A172 (cell line): Measurements from ENCODE around the gene PRKAA1. TPM values are rescaled to one million over a fixed set of nuclear protein-coding genes. Genes with fewer than 3 reads are reported as not detected.
A peak's percentile ranks its signal among the peaks of the same experiment; 100 is the strongest.

Experiments used
- DNase-seq: peaks from one replicate; pipeline ENCODE4 v3.0.0-alpha.2; 2015; ENCODE audit warnings: low spot score
- total RNA-seq: library from RNA; depleted of rRNA; stranded (reverse); fragments of >200 nt; shearing (Covaris generic); gene quantifications from 2 replicates; pipeline ENCODE4 v1.2.3, GENCODE V29; 2014; rRNA removed

The PRKAA1 gene
- total RNA-seq, result 81.2 and 83.5 TPM in 2 replicates

DNA sequence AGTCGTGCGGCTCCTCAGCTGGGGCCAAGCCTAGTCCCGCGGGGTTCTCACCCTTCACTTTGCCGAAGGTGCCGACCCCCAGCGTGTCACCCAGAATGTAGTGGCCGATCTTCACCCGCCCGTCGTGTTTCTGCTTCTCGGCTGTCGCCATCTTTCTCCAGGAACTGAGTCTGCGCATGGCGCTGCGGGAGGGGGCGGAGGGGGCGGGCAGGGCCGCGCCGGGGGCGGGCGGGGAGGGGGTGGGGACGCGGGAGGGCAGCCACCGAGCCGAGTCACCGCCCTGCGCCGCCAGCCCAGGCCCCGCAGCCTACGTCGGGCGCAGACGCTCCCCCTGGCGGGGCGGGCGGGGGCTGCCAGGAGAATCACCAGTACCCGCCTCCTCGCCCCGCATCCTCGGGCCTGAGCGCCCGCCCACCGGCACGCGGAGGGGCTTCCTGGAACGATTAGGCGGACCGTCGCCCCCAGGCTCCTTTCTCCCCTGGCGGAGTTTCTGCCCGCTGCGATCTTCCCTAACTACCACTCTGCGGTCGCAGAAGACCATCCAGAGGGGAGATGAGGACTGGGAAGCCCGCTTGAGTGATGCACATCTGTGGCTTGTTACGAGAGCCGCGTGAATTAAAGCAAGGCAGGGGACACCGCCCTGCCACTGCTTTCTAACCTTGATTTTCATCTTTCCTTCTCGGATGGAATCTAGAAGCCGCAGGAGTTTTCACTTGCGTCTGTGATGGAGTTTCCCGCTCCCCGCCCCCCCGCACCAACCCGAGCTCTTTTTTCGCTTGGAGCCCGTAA, at the start of gene PRKAA1:
TSS of gene PRKAA1 (minus strand) at position 363 of the 789 bp plus-strand sequence. CDS start at position 178, 185 bp downstream.
- DNase-seq, result peak; percentile 84

DNA sequence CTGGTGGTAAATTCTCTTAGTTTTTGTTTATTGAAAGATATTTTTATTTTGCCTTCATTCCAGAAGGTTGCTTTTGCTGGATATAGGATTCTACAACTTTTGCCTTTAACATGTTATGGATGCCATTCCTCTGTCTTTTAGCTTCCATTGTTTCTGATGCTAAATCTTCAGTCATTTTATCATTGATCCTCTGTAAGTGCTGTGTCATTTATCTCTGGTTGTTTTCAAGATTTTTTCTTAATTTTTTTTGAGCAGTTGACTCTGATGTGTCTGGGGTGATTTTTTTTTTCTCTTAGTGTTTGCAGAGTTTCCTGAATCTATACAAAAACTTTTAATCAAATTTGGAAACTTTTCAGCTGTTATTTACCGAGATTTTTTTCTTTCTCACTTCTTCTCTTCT, 49.4 kb upstream of the PRKAA1 start:
- no peak for DNase-seq

DNA sequence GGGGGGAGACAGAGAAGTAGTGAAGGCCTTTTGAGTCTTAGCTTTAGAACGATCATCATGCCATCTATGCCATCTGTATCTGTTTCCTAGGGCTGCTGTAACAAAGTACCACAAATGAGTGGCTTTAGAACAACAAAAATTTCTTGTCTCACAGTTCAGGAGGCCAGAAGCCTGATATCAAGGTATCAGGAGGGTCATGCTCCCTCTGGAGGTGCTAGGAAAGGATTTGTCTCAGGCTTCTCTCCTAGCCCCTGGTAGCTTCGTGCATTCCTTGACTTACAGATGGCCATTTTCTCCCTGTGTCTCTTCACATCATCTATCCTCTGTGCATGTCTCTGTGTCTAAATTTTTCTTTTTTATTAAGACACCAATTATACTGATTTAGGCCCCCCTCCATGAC, 48.2 kb upstream of the PRKAA1 start:
- DNase-seq, result no peak

DNA sequence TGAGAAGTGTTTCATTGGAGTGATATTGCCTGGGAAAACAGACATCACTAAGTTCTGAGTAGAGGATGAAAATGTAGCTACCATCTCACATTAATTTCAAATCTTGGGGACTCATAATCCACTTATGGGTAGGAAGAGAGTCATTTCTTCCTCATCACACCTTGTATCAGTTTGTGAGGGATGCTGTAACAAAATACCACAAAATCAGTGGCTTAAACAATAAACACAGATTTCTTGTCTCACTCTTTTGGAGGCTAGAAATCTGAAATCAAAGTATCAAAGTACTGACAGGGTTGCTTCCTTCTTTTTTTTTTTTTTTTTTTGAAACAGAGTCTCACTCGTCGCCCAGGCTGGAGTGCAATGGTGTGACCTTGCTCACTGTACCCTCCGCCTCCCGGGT, 46.4 kb upstream of the PRKAA1 start:
- no peak for DNase-seq

DNA sequence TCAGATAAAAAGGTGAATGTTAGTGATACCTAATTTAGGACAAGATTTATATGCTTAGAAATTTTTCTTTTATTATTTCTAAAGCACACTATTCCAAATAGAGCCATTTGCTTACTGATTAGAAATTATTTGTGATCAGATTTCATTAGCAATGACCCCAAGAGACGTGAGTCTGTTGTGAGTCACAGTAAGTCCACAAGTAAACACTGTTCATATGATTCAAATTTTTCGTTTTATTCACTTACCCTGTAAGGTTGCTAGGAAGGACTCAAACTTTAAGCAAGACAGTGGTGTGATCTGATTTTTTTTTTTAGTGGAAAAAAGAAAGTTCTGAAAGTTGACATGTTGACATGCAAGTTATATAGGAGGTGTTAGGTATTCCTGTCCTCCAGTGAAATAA, 44.2 kb upstream of the PRKAA1 start:
- no peak for DNase-seq

DNA sequence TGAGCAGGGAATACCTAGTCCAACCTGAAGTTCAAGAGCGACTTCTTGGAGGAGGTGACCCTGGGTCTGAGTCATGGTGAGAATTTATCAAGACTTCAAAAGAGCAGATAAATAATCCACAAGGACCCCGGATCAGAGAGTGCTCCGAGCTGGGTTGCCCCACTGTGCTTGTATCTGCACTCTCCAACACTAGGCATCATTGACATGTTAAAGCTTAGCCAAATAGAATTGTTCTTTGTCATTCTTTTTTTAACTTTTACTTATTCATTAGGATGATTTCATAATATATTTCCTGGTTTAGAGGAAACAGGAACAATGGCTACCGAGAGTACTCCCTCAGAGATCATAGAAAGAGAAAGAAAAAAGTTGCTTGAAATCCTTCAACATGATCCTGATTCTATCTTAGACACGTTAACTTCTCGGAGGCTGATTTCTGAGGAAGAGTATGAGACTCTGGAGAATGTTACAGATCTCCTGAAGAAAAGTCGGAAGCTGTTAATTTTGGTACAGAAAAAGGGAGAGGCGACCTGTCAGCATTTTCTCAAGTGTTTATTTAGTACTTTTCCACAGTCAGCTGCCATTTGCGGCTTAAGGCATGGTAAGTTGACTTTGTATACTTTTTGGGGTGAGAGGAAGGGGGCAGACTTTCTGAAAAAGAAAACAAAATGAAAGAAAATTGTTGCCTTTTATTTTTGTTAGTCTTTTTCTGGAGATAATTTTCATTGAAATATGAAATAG, 43.1 kb upstream of the PRKAA1 start, which contains the start of gene CARD6:
TSS of gene CARD6 (plus strand) at position 300 of the 738 bp plus-strand sequence. CDS start at position 316, 16 bp downstream.
- DNase-seq, result peak; percentile 34

DNA sequence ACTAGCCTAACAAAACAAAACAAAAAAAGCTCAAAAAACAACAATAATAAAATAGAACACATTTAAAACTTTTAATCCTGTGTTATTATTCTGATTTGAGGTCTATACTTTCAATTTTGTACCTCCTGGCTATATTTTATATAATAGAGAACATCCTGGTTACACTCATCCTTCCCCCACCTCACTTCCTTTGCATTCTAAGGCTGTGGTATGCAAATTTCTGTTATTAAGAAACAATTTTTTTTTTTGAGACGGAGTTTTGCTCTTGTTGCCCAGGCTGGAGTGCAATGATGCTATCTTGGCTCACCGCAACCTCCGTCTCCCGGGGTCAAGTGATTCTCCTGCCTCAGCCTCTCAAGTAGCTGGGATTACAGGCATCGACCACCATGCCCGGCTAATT, 39.9 kb upstream of the PRKAA1 start:
- DNase-seq, result no peak

DNA sequence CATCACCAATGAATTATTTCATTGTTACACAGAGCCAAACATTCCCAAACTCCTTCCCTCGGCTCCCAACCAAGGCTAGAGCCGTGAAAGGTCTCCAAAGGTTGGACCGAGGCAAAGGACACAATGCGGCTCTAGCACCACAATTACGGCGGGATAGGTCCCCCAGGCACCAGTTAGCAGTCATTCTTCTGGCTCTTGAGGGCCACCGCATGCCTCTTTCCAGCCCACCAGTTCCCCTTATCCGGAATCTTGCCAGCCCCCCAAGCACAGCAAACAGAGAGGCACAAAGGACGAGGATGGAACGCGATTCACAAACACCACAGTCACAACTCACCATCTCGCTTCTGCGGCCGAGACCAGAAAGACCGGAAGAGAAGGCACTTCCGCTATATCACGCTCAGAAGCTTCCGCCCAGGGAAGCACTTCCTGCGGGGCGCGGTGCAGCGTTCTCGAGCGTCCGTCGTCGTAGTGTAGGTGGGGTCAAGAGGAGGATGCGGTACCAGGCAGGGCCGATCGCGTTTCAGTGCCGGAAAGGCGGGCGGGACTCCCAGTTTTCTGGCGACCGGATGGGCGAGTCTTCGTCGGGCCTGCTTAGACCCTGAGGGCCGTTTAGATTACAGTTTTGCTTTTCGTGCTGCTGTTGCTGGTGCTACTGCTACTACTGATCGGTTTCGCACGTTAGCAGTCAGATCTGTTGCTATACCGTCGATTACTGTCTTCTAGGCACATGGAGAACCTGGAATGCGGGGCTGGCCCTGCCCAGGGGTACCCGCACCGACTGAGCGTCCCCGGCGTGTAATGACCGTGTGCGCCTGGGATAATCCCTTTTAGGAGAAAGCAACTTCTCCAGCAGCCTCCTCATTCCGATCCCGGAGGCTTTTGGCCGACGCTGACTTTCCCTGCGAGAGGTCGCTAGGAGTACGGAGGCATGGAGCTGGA, 36.9 kb upstream of the PRKAA1 start, which contains the start of gene RPL37:
TSS of gene RPL37 (minus strand) at position 374 of the 939 bp plus-strand sequence. CDS start at position 337, 37 bp downstream.
- DNase-seq, result peak; percentile 95

DNA sequence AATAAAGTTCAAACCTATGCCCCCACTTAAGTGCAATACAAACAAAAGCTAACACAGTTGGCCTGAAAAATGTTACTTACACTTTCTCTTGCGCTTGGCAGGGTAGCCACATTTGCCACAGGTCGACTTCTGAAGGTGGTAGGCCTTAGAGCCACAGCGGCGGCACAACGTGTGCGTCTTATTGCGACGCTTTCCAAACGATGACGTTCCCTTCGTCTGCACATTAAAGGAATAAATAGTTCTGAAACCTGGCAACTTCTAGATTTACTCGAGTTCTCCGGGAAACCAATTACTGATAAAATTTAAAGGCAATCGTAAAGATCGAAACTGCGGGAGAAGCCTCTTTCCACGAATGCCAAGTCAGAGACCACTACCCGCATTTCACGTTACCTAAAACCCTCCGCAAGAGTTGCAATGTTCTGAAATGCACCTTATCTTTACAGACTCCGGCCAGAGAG, 36.2 kb upstream of the PRKAA1 start:
- DNase-seq, result peak; percentile 26

DNA sequence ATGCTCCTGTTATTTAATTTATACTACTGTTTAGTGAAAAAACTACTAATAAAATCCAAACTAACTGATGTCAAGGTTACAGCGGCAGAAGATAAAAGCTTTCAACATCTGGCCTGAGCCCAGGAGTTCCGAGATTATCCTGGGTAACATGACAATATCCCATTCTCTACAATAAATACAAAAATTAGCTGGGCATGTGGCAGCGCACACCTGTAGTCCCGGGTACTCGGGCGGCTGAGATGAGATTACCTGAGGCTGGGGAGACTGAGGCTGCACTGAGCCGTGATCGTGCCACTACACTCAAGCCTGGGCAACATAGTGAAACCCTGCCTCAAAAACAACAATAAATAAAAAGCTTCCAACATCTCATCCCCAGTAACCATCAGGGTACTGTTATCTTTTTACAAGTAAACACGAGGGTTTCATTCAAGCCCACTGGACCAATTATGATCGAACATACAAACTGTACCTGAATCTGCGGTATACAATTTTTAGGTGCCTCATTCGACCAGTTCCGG, 35.6 kb upstream of the PRKAA1 start:
- DNase-seq, result no peak

DNA sequence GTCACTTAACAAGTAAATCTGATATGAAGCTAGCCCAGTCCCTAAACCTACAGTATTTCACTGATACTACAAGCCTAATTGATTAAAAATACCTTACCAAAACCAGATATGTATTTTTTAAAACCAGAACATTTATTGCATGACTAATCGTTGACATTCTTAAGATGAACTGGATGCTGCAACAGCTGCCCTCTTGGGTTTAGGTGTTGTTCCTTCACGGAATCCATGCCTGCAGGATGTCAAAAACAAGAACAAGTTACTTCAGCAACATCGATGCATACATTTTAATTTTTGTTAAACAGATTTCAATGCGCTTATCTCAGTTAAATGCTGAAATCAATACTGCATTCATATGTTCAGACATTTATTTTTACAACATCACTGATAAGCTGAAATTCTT, 34.2 kb upstream of the PRKAA1 start:
- no peak for DNase-seq

DNA sequence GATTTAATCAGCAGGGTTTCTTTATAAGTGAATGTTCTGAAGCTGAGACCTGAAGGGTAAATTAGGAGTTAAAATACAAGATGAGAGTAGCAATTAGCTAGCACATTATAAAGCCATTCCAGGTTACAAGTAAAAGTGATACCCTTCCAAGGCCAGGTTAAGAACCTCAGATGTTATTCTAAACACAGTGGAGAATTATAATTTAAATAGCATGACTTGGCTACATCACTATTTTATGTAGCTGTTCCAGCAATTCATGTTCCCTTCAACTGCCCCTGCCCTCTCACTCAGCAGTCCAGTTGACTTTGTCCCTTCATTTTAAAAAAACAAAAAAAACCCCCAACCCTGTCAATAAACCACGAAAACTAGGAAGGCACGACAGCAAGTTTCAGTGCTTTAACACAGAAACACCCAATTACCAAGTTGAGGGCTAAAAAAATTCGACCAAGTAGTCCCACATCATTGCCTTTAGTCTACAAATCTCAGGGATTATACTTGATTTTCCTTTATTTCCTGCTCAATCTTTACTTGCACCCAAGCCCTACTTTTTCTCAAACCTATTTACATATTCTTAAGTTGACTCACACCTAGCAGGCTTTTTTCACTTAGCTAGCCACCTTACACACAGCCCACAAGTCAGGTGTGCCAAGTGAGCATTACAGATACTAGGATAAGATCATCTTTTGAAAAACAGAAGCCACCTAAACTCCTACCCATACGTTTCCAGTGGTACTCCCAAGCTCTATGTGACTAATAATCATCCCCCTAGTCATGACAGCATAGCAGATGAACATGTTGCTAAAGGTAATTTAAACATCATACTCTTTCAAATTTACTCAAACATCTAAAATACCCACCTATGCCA, 33.4 kb upstream of the PRKAA1 start:
- no peak for DNase-seq

DNA sequence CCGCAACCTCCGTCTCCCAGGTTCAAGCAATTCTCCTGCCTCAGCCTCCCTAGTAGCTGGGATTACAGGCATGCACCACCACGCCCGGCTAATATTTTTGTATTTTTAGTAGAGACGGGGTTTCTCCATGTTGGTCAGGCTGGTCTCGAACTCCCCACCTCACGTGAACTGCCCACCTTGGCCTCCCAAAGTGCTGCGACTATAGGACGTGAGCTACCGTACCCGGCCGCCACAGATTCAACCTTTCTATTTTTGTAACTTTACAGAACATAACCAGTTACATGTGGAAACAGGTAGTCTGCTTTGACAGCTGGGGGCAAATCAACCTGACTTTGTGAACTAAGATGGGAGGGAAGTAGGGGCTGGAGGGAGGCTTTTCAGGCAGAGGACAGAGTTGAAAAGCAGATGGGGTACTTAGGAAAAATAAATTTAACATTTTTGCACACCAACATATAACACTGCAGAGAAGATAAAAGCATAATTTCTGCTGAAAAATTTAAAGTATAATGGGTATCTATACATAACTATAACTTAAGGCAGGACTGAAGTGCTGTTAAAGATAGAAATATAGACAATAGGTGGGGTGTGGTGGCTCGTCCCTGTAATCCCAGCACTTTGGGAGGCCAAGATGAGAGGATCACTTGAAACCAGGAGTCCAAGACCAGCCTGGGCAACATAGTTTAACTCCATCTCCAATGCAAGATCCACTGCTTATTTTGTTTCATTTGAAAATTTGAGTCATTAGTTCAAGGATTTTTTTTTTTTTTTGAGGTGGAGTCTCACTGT, 31.8 kb upstream of the PRKAA1 start:
- no peak for DNase-seq

DNA sequence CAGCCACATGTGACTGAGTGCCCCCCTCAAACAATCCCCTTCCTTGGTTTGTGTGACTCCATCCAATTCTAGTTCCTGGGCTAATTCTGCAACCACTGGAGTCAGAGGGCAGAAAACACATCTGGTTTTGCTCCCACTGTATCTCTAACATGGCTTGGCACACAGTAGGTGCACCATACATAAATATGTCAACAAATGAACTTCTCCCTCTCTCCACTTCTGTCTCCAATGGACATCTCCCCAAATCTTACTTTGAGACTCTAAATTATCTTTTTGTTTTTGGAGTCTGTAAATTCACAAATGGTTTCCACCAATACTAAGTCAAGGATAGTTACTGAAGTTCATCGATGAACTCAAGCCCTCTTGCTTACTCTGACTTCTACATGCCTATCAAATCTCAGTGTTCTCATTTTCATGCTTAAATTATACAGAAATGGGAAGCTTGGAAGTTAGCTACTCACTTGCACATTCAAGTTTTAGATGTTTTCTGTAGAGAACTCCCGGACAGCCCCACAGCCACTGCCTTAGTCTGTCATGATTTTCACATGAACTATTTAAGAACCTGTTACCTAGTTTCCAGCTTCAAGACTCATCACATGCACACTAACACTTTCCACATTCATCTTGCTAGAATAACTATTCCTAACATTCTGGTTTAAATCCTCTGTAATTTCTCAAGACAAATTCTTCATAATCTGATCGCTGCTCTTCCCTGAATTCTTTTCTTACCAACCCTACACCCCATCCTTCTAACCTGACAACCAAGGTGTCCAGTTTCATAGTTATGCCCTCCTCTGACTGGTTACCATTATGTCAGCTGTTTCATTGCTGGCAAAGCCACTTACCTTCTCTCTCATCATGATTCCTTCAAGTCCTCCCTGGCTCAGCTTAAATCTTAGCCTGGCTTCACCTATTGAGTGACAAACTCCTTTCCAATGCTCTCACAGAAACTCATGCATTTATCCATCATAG, 30.8 kb upstream of the PRKAA1 start:
- DNase-seq, result no peak

DNA sequence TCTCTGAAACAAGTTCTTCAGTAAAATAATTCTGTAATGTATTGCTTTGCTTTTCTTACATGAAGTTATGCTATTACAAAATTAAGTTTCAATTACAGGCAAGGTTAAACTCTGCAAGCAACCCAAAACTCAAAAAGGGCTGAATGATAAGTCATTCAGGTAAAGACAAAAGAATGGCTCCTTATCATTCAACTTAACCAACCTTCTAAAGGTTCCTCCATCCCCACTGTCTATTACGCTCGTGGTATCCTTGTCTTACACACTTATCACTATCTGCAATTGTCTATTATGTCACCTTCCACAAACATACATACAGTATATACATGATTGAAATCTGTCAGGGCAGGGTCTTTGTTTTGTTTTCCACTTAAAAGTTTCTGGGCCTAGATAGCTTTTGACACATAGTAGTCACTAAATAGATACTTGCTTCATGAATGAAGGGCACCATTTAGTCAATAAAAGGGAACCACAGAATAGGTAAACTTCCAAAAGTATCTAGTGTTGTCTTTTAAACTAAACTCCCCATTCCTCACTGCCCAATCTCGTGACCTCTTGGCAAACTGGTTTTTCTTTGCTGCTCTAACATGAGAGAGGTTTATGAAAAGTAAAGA, 30.0 kb upstream of the PRKAA1 start:
- DNase-seq, result no peak

DNA sequence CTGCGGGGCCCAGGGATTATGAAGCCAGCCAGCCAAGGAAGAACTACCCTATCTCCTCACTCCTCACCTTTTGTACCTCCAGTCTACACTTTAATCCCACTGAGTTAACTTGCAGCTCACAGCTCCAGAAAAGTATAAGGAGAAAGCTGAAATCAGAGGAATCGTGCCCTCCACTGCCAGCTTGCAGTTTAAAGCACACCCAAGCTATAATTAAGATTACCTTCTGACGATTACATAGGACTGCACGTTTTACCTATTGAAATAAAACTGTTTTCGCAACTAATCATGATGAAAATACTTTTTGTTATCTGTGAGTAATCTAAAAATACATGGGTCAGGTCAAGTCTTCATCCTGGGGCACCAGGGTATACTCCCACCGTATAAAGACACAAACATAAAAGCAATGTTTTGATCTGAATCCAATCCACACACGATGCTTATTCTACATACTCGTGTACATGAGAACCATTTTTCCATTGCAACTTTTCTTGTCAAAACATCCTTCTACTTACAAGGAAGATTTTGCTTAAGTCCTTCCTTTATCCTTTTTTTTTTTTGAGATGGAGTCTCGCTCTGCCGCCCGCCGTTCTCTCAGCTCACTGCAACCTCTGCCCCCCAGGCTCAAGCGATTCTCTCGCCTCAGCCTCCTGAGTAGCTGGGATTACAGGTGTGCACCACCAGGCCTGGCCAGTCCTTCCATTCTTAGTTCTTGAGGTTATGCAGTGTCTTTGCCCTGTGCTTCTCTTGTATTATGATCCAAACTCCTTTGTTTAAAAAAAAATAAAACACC, 29.2 kb upstream of the PRKAA1 start:
- no peak for DNase-seq
